Osteoblast (primary cell): ENCODE measurements around the gene SERTAD2. TPM values are rescaled to one million over a fixed set of nuclear protein-coding genes. Genes with fewer than 3 reads are reported as not detected.

Source experiments
- DNase-seq: peaks from one replicate; pipeline ENCODE4 v3.0.0; 2011; ENCODE audit warnings: low spot score, mixed read lengths; ENCODE audit not compliant: insufficient read length; ENCODE audit errors: missing footprints
- H2AFZ ChIP-seq: 2 replicates; pipeline ENCODE4 v1.6.0; 2011; ENCODE audit warnings: mild to moderate bottlenecking, low read length
- H3K27ac ChIP-seq: 2 replicates; pipeline ENCODE4 v1.5.1; 2011; ENCODE audit warnings: mild to moderate bottlenecking, low read depth, low read length, moderate library complexity
- H3K27me3 ChIP-seq: 2 replicates; pipeline ENCODE4 v1.6.0; 2012; ENCODE audit warnings: mild to moderate bottlenecking, control low read depth, inconsistent platforms, low read length, moderate library complexity; ENCODE audit not compliant: insufficient read depth
- H3K36me3 ChIP-seq: 2 replicates; pipeline ENCODE4 v1.5.1; 2011; ENCODE audit warnings: mild to moderate bottlenecking, low read length, control low read depth, moderate library complexity; ENCODE audit not compliant: insufficient read depth
- H3K4me1 ChIP-seq: 2 replicates; pipeline ENCODE4 v1.5.1; 2011; ENCODE audit warnings: mild to moderate bottlenecking, low read length, control low read depth, moderate library complexity; ENCODE audit not compliant: insufficient read depth
- H3K4me2 ChIP-seq: 2 replicates; pipeline ENCODE4 v1.6.0; 2011; ENCODE audit warnings: mild to moderate bottlenecking, low read length; ENCODE audit not compliant: insufficient read depth
- H3K4me3 ChIP-seq: fragments of 200-600 bp; sonication (generic); 3 replicates; pipeline ENCODE4 v1.5.1; 2012; ENCODE audit warnings: mild to moderate bottlenecking, low read length, inconsistent platforms; ENCODE audit not compliant: insufficient read depth
- H3K79me2 ChIP-seq: 2 replicates; pipeline ENCODE4 v1.6.0; 2012; ENCODE audit warnings: mild to moderate bottlenecking, low read length, control low read depth, inconsistent platforms; ENCODE audit not compliant: insufficient read depth
- H3K9me3 ChIP-seq: 2 replicates; pipeline ENCODE4 v1.5.1; 2011; ENCODE audit warnings: low read depth, low read length, control low read depth
- H4K20me1 ChIP-seq: 2 replicates; pipeline ENCODE4 v1.6.0; 2012; ENCODE audit warnings: mild to moderate bottlenecking, low read length, control low read depth; ENCODE audit not compliant: insufficient read depth
- CTCF ChIP-seq: IDR thresholded peaks from 2 replicates; pipeline ENCODE4 v1.5.1; 2011; ENCODE audit warnings: mild to moderate bottlenecking, low read depth, low read length, moderate library complexity; ENCODE audit errors: extremely low read depth
- total RNA-seq: library from RNA; depleted of rRNA; stranded (reverse); fragments of >200 nt; gene quantifications from 2 replicates; pipeline ENCODE4 v1.2.3, GENCODE V29; 2012

The SERTAD2 gene
- total RNA-seq, 1 donor = 24.6 TPM

- H4K20me1 ChIP-seq = no peaks in the 10 kb centered on the region
- no peak for TF ChIP-seq CTCF
- H3K4me2 ChIP-seq = no peak overlapping the region
- no peaks in the 10 kb centered on the region for H3K79me2 ChIP-seq
- H3K36me3 ChIP-seq = no peaks in the 10 kb centered on the region
- H3K27ac ChIP-seq = no peak overlapping the region
- no peak overlapping the region for H3K4me3 ChIP-seq
- no peak for DNase-seq
- no peaks in the 10 kb centered on the region for H3K27me3 ChIP-seq
- H3K4me1 ChIP-seq = peaks cover 25% of the 10 kb centered on the region
- no peaks in the 10 kb centered on the region for H3K9me3 ChIP-seq
- no peak overlapping the region for H2AFZ ChIP-seq
Observed at GRCh38 chr2:64607381-64608304, 46.1 kb downstream of the SERTAD2 start.

- Histone ChIP-seq H3K4me3 (no peak overlapping the region), H4K20me1 (no peaks in the 10 kb centered on the region), H3K9me3 (no peaks in the 10 kb centered on the region), H2AFZ (no peak overlapping the region), H3K27ac (no peak overlapping the region), H3K36me3 (no peaks in the 10 kb centered on the region), H3K27me3 (no peaks in the 10 kb centered on the region), H3K79me2 (no peaks in the 10 kb centered on the region), H3K4me2 (no peak overlapping the region), H3K4me1 (peaks cover 25% of the 10 kb centered on the region)
- DNase-seq = peak; percentile 88
- no peak for TF ChIP-seq CTCF
Observed at GRCh38 chr2:64606479-64607363, 47.0 kb downstream of the SERTAD2 start.

- no peak overlapping the region for H2AFZ ChIP-seq
Observed at GRCh38 chr2:64605991-64606478, 47.7 kb downstream of the SERTAD2 start.

More at GRCh38 chr2:64605991-64606478, 47.7 kb downstream of the SERTAD2 start:
- Histone ChIP-seq H3K4me3 (no peak overlapping the region), H4K20me1 (no peaks in the 10 kb centered on the region), H3K9me3 (no peaks in the 10 kb centered on the region), H3K4me2 (peak overlapping the region; percentile 14), H3K27ac (no peak overlapping the region), H3K27me3 (no peaks in the 10 kb centered on the region), H3K36me3 (no peaks in the 10 kb centered on the region), H3K4me1 (peaks cover 25% of the 10 kb centered on the region), H3K79me2 (no peaks in the 10 kb centered on the region)
- DNase-seq = peak; percentile 17
- TF ChIP-seq CTCF = no peak
